COLO829 (cell line): ENCODE results near the gene CTNND2.
"Not testable (repeated sequence)": the region's sequence is repeated elsewhere in the genome, so short reads cannot be mapped to it uniquely, and the experiment has no call there.

Experiments
- DNase-seq: peaks from one replicate; pipeline ENCODE4 v3.0.0; 2012; ENCODE audit warnings: low spot score

The CTNND2 gene

DNA sequence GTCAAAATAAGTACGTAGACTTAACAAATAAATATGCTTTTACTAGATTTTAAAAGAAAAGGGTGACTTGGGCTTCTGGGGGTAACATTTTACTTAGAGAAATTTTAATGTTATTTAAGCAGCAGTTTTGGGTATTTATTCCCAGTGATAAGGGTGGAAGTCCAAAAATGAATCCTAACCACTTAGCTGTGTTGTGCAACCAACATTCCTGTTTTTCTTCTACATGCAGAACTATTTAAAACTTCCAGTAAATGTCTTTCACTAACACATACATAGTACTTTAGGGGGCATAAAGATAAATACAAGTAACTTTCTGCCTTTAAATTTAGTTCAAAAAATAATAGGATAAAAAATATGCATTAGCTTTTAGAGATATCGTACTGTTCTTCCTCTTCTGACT lies 436.7 kb downstream of the CTNND2 start:
- DNase-seq = no peak

DNA sequence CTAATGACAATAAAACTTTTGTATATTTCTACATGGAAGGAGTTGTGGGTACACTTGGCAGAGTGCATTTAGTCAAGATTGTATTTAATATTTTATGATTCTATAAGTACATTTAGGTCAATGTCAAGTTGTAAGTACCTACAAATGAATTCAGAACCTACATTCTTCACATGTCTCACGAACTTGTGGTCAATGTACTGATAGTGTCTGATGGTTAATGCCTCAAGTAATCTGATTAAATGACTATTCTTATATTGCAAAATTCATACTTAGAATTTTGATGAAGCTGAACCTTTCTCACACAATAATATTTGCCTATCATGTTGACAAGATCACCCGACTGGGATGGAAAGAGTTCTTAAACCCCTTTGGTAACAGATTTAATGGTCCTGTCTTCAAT lies 444.5 kb downstream of the CTNND2 start:
- DNase-seq = no peak

DNA sequence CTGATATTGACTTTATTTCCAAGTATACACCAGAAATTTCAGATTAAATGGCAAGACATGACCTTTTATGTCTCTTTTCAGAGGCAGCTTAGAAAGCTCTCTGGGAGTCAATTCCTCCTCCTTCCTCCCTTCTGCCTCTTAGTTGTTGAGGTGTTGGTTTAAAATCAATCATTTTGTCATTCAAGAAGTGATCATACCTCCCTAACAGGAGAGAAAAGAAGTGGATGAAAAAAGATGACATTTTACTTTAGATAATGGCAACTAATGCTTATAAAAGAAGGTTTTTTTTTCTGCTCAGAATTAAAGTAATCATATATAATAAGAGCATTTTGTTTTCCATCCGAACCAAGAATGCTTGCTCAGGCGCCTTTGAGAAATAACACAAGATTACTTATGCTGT lies 448.7 kb downstream of the CTNND2 start:
- DNase-seq = no peak

DNA sequence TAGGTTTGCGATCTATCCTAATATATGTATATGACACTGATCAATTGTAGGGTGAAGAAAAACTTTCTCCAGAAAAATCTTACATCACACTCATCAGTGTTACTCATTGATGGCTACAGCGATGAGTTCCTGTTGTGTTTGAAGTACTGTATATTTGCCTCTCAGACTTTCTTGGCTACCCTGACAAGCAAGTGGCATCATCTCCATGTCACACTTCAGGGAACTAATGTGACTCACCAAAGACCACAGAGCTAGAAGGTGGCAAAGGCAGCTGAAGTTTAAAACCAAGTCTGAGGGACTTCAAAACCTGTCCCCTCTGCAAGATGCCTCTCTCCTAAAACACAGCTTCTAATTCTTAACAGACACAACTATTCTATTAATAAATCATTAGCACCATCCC lies 451.4 kb downstream of the CTNND2 start:
- DNase-seq = no peak

DNA sequence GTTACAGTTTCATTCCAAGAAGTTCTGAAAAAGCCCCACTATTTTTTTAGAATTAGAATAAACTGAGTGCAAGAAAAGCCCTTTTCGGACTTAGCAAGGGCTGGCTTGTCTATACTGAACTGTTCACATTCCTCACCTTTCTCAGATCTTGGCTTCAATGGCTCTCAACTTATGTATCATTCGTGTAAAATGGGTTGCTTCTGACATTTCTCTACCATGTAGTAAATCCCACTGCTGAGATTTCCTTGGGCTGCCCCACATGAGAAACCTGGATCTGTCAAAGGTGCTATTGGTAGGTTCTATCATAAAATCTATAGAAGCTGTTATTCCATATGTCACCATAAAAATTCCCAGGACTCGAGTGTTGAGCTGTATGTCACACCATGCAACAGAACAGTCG lies 454.3 kb downstream of the CTNND2 start:
- DNase-seq = no peak

DNA sequence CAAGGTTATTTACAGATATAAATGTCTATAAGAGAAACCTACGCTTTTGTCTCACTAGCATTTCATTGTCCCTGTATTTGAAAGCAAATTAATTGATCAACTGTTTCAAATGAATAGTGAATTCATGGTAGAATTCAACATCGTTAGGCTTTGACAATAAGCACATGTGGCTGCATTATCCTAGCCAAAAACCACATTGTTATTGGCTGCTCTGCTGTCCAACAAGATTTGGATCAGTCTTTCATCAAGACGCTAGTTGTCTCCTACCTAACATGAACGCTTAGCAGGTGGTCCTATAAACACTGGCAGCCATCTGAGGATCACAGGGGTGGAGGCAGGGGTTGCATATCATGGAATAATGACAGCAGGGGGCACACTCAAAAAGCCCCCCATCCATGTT lies 455.0 kb downstream of the CTNND2 start:
- no peak for DNase-seq

DNA sequence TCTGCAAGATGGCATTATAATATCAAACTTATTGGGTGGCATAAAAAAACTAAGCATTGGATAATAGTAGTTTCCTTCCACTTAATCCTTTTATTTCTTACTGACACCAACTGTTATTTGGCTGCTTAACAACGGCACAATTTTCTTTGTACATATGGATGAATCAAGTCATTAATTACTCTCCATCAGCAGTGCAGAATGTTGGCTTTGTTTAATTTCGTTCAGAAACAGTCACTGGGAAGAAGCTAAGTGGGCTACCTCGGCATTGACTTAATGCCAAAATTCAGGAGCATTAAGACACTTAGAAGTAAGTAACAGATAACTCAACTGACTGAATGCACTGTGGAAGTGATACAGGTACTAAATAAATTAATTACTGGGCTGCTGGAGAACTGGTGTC lies 460.4 kb downstream of the CTNND2 start:
- DNase-seq = no peak

DNA sequence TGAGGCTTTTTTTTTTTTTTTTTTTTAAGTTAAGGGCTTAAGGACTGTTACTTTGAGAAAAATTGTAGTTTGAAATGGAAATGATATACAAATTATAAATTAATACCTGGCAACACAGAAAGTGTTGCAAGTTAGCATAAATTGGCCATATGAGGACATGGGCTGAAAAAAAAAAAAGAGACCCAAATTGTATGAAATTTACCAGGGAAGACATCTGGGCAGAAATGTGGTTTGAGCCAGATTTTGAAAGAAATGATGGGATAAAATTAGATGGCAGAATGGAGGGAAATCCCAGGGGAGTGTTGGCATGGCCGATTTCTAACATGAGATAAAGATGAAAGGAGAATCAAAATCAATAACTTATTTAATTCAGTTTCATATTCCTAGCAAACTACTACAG lies 472.1 kb downstream of the CTNND2 start:
- DNase-seq = no peak

DNA sequence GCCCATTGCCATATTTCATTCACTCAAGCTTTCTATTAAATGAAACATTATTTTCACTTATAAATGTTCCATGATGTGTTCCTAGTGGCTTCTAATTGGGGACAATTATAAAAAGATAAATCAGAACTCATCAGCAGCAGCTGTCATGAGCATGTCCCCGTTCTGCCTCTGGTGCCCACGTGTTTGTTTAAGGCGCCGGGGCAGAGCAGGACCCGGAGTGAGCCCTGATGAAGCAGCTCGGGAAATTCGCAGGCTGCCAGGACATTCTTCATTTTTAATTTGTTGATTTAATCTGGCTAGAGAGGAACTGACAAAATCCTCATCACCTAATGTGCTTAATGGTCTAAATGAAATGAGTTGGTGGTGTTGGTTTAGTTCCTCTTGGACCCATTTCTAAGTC lies 475.0 kb downstream of the CTNND2 start:
- DNase-seq = no peak

DNA sequence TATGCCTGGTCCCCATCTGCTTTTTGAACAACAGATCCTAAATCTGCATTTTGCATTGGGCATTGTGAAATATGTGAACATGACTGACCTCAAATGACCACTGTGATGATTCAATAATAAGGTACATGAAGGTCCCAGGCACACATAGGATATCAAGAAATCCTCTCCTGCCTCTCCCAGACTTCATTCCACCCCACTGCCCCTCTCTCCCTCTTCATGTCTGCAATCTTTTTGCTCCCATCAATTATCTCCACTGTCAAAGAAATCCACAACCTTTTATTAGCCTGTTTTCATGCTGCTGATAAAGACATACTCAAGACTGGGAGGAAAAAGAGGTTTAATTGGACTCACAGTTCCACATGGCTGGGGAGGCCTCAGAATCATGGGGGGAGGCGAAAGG lies 476.7 kb downstream of the CTNND2 start:
- DNase-seq = no peak

DNA sequence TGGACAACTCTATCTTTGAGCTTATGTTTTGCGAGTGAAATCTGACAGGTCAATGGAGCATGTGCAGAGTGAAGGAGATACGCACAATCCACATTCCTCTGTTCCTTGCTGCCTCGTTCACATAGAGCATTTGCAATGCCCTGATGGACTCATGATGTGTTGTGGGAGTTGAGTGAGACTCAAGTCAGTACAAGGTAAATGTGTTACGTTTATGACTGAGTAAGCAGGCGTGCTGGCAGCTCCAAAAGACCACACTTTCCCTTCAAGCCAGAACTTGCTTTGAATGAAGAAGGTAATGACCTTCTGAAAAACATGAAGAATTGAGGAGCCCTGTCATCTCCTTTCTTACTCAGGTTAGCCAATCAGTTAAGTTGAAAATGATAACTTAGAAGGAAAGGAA lies 477.8 kb downstream of the CTNND2 start:
- DNase-seq = no peak

DNA sequence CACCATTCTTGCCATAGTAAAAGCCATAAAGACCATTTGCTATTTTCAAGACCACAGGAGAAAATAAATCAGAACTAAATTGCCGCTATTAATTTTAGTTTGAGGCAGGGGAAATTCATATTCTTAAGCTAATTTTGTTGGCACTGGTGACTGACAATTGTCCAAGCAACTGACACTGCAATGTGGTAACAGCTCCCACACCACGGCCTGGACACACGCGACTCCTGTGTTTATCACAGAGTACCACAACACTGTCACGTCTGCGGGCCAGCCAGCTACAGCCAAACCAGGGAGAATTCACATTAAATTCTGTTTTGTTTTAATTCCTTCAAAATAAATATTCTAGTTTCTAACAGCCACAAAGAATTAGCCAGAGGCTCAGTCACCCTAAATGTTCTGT lies 481.9 kb downstream of the CTNND2 start:
- DNase-seq = no peak

DNA sequence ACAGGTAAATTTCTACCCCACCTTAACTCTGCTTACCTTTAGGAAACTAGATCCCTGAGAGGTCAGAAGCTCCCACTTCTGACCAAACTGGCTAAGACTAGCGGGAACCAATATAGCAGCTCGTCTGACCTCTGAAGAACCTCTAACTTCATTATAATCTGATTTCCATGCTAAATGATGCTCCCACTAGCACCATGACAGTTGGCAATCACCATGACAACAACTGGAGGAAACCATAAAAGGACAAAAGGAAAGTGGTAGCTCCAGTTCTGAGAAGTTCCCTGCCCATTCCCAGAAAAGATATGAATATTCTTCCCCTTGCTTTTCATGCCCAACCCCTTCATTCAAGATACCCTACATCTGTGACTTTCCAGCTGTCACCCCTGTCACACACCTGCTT lies 483.3 kb downstream of the CTNND2 start:
- DNase-seq = no peak

DNA sequence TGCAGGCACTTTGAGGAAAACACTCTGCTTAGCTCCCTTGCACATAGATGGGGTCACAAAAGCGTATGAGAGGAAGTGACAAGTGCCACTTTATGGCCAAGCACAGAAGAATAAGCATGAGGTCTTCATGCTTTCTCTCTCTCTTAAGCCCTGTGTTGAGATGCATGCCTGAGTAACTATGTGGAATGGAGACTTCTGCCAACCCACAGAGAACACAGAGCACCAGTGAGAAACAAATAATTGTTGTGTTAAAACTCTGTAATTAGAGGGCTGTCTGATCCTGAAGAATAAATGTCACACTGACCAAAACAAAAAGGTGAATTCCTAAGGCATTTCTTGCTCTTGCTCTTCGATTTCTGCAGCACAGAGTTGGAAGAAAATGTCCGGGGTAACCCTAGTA lies 488.5 kb downstream of the CTNND2 start:
- DNase-seq = no peak

DNA sequence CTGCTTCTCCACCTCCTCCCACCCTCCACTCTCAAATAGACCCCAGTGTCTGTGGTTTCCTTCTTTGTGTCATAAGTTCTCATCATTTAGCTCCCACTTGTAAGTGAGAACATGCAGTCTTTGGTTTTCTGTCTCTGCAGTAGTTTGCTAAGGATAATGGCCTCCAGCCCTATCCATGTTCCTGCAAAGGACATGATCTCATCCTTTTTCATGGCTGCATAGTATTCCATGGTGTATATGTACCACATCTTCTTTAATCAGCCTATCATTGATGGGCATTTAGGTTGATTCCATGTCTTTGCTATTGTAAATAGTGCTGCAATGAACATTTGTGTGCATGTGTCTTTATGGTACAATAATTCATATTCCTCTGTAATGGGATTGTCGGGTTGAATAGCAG lies 489.5 kb downstream of the CTNND2 start:
- DNase-seq = not testable (repeated sequence)

DNA sequence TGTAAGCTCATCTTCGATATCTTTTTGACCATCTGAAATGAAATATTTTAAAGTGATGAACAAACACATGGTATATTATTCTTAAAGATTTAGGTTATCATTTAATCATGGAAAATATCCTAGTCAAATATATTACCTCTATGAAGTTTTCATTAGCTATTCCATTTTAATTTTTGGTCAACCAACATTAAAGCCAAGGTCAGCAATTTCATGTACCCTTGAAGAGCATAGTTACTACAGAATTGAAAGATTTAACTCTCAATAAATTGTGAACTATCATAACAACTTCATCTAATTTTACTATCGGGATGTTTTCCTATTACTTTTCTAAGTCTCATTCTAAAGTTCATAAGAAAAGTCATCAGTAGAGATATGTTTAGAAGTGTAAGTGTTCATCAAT lies 492.6 kb downstream of the CTNND2 start:
- no peak for DNase-seq

DNA sequence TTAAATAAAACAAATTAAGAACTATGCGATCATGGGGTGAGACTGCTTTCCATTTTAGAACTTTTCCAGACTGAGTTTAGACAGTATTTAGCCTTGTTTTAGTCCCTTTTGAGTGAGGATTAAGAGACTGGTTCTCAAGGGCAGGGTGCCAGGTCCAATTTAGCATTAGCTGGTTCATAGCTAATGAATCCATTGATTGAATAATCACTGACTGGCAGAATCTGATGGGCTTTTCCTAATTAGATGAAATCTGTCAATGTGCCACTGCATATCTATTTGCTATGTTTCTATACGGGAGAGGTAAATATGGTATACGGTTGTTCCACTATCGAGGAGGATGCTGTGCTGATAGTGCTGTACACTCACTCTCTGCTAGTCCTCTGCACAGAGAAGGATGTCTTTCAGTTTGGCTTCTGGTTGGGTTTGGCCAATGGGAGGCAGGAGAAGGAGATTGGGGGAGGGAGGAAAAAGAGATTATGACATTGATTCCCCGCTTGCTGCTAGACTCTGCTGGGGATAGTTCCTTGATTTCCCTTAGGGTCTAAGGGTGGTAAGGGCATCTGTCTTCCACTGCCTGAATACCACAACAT lies 496.6 kb downstream of the CTNND2 start:
- DNase-seq = no peak

DNA sequence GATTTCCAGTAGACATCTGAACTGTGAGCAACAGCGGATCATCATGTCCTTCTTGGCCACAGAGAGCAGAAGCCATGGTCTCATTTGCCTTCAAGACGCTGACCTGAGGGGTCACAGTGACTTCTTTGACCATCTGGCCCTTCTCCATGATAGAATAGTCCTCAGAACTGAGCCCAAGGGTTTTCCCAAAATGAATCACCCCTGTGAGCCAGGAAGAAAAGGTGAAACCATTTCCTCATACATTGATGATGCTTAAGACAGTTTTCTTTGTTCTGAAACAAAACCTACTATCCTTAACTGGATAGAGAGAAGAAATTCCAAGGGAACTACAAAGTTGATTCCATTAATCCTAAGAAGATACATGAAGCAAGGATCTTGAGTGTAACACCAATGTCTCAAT lies 503.9 kb downstream of the CTNND2 start:
- DNase-seq = no peak

DNA sequence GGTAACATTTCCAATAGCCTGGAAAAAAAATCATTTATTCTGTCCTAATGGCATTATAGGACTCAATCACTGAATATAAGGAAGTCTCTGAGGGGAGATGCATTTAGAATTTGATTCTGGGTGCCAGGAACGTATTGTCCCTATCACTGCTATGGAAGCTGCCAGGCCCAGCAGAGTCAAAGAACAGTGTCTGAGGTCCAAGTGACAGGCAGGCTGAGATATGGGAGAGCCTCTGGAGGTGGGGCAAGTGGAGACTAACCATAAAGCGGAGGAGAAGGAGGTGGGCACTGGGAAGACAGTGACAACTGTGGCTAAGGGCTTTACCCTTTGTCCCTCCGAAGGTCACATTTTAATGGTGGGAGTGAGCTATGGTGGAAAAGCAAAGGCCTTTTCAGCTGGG lies 505.5 kb downstream of the CTNND2 start:
- no peak for DNase-seq

DNA sequence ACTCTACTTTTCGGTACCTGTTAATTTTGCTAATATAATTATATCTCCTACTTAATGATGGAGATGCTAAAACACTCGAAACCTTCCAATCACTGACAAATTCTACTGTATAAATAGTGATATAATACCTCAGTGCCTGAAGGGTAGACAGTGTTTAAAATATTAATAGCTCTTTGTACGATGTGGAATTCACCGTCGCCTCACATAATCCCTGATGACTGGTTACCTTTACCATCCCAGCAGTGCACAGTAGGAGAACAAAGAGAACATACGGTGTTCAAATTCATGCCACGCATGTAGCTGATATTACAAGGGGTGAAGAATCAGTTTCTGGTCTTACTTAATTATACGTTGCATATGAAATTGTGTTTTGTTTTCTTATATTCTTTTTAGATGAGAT lies 506.7 kb downstream of the CTNND2 start:
- DNase-seq = no peak

DNA sequence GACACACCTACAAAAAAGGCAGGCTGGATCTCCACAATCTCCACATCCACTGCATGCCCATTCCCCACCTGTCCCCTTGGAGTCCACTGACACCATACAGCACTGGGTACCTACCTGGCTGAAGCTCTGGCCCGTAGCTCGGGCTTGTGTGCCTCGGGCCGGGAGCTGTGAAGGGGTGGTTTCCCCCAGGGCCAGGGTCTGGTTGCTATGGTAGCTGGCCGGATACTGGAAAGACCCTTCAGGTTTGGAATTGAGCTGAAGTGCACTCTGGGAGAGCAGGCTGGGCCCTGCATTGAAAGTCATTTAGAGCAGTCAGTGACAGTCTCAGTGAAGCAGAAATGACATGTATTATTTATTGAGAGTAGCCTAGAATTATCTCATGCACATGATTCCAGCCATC lies 507.3 kb downstream of the CTNND2 start:
- no peak for DNase-seq

DNA sequence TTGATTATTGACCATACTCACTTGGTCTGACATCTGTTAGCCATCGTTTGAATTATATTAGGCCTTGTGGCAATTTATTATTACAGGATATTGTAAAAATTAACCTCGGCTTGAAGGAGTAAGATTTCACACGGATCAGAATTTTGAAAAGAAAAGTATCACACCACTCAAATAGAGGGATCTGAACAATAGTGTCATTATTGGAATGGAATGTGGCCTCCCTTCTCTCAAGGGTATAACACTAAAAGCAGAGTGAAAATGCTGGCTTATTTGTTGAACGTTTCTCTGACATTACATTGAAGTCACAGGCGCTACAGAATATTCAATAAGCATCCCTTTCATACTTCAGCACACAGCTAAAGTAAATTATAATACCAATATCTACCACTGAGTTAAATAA lies 509.3 kb downstream of the CTNND2 start:
- no peak for DNase-seq

DNA sequence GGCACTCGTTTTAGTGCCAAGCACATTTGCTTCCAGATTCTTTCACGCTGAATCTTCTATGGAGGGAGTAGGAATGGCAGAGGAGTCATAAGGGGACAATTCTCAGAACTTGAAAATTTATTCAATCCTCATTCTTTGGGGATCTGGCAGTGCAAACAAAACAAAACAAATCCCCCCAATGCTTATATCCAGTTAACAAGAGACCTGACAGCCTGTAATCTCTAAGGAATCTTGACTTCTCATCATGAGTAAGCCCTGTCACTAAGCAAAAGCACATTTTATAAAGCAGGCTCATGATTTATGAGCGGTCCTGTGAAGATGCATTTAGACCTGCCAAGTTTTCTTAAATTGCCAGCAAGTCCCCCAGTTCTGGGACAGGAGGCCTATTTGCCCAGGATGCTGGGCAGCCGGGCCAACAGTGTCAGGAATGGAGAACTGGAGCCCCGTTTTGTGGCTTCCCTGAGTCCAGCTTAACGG lies 513.9 kb downstream of the CTNND2 start:
- DNase-seq = no peak

DNA sequence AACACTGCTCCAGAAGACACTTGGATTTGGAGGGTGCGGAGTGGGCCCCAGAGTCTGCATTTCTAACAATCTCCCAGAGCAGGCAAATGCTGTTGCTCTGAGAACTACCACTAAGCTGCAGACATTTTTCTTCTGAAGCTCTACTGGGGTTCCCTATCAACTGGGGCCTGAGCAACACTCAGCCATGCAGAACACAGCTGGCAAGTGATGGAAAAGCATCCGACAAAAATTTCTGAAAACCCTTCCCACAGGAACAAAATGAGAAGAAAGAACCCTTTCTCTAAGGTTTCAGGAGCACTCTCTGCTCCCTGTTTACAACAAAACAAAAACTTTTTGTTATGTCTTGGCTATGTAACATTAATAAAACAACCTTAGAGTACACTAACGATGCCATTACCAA lies 516.9 kb downstream of the CTNND2 start:
- no peak for DNase-seq

DNA sequence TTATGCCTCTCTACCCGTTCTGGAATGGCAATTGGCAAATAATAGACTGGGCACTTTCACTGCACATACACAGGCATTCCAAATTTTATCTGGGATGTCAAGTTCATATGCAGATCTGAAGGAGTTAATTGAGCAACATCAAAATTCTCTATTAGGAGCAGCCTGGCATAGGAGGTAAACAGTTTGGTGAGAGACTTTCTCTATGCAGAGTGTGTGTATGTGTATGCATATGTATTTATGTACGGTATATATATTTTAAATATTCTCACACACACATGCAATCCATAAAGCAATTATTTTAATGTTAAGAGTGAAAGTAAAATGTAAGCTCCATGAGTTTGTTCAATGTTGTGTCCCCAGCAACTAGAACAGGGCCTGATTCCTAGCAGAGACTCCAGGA lies 517.8 kb downstream of the CTNND2 start:
- no peak for DNase-seq
